NOMO-1 (cell line): ENCODE data around the gene LSM6.

Experiments
- DNase-seq, 2 experiments: peaks; one replicate each; lab custom pipeline; 2025; ENCODE audit not compliant: unreplicated experiment in 2 of 2; lab: John Stamatoyannopoulos, UW

LSM6 gene

DNA sequence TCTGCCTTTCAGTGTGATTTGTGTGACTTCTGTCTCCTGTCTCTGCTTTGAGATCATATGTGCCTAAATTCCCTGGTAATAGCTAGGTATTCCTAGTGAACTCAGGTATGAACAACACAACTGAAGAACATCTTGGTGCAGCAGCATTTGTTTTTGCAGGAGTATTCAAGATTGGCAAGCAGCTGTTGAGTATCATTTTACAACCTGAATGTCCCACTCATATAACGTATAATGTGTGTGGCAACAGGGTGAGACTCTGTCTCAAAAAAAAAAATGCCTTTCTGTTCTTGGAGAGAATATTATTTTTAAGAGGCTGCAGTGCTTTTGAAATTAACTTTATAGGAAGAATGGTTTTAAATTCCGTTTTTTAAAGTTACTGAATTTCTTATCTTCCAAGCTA lies 7.7 kb downstream of the LSM6 start:
- no peak for DNase-seq

GRCh38 chr4:146186041-146186440 lies 10.5 kb downstream of the LSM6 start:
- no peak for DNase-seq

DNA sequence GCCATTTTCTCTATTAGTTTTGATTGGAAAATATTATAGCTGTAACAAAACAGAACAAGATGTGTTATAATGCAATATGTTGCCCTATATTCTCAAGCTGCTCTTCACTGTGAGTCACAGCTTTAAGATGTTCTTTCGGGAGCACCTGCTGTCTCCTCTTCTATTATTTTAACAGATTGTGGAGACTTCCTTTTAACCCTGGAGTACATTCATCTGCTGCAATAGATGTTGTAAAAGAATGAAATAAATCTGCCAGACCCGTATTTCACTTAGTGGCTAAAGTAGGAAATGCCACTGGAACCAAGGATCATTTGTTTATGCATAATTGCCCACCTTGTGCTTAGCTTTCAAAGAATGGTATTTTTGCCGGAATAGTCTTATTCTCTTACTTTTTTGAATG lies 11.1 kb downstream of the LSM6 start:
- no peak for DNase-seq

DNA sequence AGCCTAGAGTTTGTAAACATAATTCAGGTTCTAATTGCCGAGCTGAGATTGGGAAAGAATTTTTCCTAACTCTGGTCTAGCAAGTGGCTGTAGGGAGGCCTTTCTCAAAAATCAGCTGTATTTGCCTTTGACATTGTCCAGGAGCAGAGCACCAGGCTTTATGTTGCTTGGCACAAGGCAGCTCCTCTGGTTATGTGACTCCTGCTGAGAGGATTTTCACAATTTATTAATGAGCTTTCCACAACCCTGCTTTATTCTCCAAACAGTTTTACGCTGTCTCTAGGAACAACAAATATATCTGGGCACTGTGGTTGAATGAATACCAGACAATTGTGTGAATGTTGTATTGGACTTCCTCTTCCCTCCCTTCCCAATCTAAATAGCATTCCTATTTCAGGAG lies 14.9 kb downstream of the LSM6 start:
- DNase-seq, result no peak

DNA sequence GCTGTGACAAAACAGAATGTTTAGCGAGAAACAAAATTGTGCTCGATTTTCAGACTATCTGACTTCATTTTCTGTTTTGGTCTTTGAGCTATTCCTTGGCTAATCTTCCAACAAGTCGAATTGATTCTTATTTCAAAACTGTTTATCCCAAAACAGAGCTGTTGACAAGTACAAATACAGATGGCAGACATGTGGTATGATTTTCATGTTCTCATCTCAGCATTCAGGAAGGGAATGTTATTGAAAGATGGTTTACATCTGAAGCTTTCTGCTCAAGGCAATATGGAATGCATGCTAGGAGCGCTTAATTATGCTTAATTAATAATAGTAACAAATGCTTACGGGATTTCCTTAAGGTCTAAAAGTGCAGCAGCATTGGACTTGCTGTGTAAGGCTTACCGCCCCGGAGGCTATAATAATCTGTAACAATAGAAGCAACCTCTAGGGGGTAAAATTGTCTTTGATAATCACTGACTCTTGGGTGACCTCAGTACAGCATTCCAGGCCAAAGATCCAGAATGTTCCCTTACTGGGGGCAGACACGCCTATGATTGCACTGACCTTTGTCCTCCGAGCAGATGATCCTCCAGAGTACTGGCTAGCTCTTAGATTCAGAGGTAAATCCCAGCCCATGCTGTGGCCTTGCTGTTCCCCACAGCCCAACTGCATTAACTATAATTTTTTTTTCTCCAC lies 16.4 kb downstream of the LSM6 start:
- no peak for DNase-seq

DNA sequence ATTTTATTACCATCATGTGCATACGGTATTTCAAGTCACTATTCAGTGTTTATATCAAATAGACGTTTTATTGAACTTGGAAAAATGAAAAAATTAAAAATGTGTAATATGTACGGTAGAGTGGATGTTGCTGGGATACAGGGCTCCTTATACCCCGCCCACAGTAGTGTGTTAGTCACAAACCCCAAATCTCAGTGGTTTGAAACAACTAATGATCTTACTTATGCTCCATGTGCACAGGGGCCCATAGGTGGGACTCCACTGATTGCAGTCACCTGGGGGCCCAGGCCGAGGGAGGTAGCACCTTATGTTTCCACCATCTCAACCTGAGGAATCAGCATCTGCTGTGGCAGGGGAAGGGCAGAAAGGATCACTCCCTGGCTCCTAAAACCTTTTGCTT lies 18.1 kb downstream of the LSM6 start:
- no peak for DNase-seq

DNA sequence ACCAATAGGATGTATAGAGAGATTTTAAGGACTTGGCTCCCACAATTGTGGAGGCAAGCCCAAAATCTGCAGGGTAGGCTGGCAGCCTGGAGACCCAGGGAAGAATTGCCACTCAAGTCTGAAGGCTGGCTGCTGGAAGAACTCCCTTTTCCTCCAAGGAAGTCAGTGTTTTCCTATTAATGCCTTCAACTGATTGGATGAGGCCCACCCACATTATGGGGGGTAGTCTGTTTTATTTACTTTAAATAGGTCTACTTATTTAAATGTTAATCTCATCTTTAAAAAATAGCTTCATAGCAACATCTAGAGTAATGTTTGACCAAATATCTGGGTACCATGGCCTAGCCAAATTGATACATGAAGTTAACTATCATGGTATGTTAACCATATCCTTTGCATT lies 18.7 kb downstream of the LSM6 start:
- DNase-seq, result no peak

GRCh38 chr4:146202665-146203064 lies 27.1 kb downstream of the LSM6 start:
- no peak for DNase-seq

- DNase-seq, result no peak
Observed at GRCh38 chr4:146207410-146207809, 31.9 kb downstream of the LSM6 start.

GRCh38 chr4:146210890-146211289 lies 35.4 kb downstream of the LSM6 start:
- DNase-seq, result no peak

- no peak for DNase-seq
Observed at GRCh38 chr4:146211440-146211839, 35.9 kb downstream of the LSM6 start.

DNA sequence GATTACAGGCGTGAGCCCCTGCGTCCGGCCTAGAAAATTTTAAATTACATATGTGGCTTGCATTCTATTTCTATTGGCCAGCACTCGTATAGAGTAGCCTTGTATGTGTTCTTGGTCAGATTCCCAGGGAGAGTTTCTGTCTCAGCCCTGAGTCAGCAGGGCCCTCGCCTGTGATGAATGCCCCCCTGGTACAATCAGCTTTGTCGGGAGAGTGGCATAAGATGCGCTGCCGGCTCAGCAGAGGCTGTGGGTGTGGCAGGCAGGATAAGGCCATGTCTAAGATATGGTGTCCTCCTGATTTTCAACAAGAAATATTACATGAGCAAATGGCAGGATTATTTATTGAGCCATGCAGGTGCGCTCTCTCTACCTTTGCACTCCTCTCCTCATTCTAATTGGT lies 37.3 kb downstream of the LSM6 start:
- no peak for DNase-seq

GRCh38 chr4:146214238-146214637 lies 38.7 kb downstream of the LSM6 start, which contains the start of gene REELD1:
TSS of gene REELD1 (plus strand) at chr4:146214538. CDS start at chr4:146216953, 2,415 bp downstream.
- no peak for DNase-seq

GRCh38 chr4:146222313-146222712 lies 46.8 kb downstream of the LSM6 start:
- no peak for DNase-seq

DNA sequence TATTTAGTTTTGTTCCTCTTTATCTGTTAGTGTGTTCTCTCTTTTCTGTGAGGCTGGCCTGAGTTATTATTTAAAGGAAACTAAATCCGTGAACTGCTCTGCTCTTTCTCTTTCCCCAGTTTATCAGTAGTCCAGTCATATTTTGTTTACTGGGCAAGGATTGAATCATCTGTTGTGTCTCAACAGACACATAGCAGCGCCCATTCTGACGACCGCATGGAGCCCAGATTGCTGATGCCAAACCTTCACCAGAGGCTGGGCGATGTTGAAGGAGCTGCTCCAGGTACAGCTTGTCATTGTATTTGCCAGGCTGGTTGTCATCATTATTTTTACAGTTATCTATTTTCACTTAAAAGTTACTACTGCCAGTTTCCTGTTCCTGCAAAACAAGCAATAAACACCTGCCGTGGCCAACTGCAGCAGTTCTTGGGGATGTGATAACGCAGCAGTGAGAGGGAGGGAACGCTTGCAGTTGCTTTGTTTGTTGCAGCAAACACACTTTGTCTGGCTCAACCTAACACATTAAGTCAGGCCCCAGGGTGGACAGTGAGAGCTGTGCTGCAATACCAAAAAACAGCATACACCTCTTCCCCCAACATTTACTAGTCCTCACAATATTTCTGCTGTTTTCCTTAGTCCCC lies 48.9 kb downstream of the LSM6 start:
- no peak for DNase-seq

DNA sequence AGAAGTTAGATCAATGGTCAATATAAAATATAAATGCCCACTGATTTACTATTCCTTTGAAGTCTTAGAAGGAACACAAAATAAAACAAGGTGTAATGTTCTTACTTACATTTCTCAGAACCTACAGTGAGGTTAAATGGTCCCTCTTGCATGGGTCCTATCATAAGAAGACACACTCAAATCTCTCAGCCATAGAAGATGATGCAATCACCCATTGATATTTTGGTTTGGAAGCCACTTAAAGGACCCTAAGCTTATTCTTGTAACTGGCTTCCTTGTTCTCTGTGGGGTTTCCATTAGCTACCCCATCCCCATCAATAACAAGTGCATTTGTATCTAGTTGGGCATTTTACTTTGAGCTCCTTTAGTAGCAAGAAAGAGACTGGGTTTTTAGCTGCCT lies 53.9 kb downstream of the LSM6 start:
- DNase-seq, result no peak

DNA sequence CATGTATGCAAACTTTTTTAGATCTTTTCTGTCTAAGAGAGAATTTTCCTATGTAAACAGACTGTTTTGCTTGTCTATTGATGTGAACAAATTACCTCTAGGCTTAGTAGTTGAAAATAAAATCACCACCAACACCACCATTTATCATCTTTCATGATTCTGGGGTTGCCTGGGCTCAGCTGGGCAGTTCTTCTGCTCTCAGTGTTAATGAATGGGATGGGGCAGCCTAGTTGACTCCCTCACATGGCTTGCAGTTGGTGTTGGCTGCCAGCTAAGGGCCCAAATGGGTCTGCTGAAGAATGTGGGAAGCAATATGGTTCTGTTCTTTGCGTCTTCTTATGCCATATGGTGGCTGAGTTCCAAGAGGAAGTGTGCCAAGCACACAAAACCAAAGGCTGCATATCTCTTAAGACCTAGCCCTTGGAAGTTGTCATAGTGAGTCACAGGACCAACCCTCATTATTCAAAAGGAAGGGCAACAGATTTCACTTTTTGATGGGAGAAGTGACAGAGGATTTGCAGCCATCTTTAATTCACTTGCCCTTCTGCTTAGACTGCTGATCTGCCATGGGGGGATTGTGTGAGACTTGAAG lies 56.7 kb downstream of the LSM6 start:
- peak; percentile 13 to 38 for DNase-seq

DNA sequence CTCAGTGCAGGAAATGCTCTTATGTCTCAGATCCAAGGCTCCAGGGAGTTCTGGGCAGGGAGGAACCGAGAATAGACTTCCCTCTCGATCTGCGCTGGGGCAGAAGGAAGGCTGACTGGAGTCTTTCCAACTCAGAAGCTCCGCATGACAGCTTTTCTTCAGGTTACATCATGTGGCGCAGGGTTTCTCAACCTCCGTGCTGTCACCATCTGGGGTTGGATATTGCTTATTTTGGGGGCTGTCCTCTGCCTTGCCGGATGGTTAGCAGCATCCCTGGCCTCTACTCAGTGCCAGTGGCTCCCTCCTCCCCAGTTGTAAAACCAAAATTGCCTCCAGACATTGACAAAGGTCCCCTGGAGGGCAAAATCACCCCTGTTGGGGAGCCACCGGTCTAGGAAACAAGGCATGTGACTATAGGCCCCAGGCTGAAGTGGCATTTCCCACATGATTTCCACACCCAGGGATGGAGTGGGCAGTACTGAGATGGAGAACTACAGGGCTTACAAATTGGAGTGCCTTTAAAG lies 60.2 kb downstream of the LSM6 start:
- DNase-seq, result peak; percentile 32 to 49

GRCh38 chr4:146236216-146236615 lies 60.7 kb downstream of the LSM6 start:
- no peak for DNase-seq

DNA sequence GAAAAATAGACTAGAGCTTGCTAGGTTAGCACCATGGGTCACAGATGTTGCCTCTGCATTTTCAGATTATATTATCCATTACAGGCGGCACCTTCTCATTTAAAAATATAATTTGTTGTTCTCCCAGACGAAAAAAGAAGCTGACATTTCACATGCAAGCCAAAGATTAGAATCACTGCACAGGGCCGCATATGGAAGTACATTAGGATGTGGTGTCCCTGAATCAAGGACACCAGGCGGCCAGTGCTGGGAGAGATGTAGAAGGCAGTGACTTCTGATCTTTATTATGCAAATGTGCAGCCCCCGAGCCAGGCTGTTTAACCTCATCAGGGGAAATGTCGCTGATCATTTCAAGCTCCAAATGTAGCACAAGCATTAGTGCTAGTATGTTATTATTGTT lies 61.6 kb downstream of the LSM6 start:
- no peak for DNase-seq

GRCh38 chr4:146238107-146238506 lies 62.6 kb downstream of the LSM6 start:
- no peak for DNase-seq
